Lower lobe of right lung (tissue), 2 donors: Measurements from ENCODE around the gene SP9. TPM values are rescaled to one million over a fixed set of nuclear protein-coding genes. Genes with fewer than 3 reads are reported as not detected.

Source experiments
- ATAC-seq, 2 donors: fragments of 200-7000 bp; cut with Tn5 transposase; one replicate each; pipeline ENCODE4 v1.9.1; 2020 to 2022; ENCODE audit warnings: mild to moderate bottlenecking in 2 of 2, moderate library complexity in 2 of 2
- DNase-seq: peaks from one replicate; pipeline ENCODE4 v3.0.0-alpha.2; 2020
- H3K27ac ChIP-seq: fragments of 200-600 bp; one replicate; pipeline ENCODE4 v1.8.0; 2022
- H3K27me3 ChIP-seq: fragments of 200-600 bp; one replicate; pipeline ENCODE4 v1.8.0; 2022; ENCODE audit warnings: low read depth
- H3K36me3 ChIP-seq: fragments of 200-600 bp; one replicate; pipeline ENCODE4 v1.8.0; 2022; ENCODE audit warnings: mild to moderate bottlenecking
- H3K4me1 ChIP-seq: fragments of 200-600 bp; one replicate; pipeline ENCODE4 v1.8.0; 2022
- H3K4me3 ChIP-seq: fragments of 200-600 bp; one replicate; pipeline ENCODE4 v1.8.0; 2022; ENCODE audit warnings: mild to moderate bottlenecking
- H3K9me3 ChIP-seq: fragments of 200-600 bp; one replicate; pipeline ENCODE4 v1.8.0; 2022
- CTCF ChIP-seq: fragments of 200-600 bp; IDR thresholded peaks from one replicate; pipeline ENCODE4 v1.8.0; 2022; ENCODE audit warnings: antibody characterized with exemption, mild to moderate bottlenecking
- intact Hi-C: fragments of 100-400 bp; cut with DNase I; formaldehyde crosslinking; loops from one replicate; pipeline ENCODE4 v1.11.0; 2022
- total RNA-seq: library from RNA; stranded (reverse); fragmentation: NEBNext Ultra II Directional; extraction: Animal tissue kit (Norgen Biotek cat#: 25700); gene quantifications from one replicate; pipeline ENCODE4 v1.2.1, GENCODE V29; 2021
- donor health status: DM: no; HTN: yes; CAD: no; lungs with severe emphysema.

The SP9 gene
- total RNA-seq, 1 donor from 2014 or later = not detected

DNA sequence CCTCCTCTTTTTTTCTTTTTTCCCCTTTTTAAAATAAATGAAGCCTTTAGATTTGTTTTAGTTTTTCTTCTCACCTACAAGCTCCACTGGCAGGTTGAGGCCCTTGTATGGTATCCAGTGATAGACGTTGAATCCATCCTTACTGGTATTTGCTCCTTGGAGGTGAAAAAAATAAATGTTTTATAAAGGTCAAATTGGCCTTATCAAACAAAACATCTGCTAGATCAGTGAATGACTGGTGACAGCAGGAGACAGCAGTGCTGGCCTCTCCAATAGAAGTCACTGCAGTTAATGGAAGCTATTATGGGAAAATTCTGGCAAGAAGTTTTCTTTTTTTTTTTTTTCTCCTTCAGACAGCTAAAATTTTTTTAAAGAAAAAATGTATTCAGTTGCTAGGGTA is 12.6 kb upstream of the SP9 start:
- no peak overlapping the region for H3K4me3 ChIP-seq
- TF ChIP-seq CTCF = no peak
- no peak overlapping the region for H3K27ac ChIP-seq
- peaks cover 52% of the 10 kb centered on the region for H3K27me3 ChIP-seq
- peaks cover 17% of the 10 kb centered on the region for H3K4me1 ChIP-seq
- intact Hi-C loops = no loop called here
- no peak for ATAC-seq
- DNase-seq = no peak
- H3K36me3 ChIP-seq = no peaks in the 10 kb centered on the region
- no peaks in the 10 kb centered on the region for H3K9me3 ChIP-seq

DNA sequence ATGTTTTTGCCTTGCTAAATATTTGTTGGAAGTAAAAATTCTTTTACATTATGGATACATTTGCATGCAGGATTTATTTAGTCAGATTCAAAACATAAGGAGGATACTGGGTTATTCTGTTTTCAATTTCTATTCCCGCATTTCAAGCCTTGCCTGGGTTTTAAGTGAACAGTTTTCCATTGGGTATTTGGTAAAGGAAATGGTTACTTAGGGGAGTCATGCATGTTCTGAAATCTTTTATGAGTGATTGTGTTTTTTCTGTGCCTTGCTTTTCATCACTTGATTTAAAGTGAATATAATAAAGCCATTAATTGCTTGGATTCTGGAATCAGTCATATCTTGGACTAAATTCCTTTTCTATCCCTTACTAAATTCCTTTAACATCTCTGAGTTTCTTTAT is 12.0 kb upstream of the SP9 start:
- H3K27me3 ChIP-seq = peaks cover 56% of the 10 kb centered on the region
- H3K27ac ChIP-seq = no peak overlapping the region
- intact Hi-C loops = no loop called here
- DNase-seq = no peak
- H3K4me1 ChIP-seq = peaks cover 23% of the 10 kb centered on the region
- ATAC-seq = no peak
- no peaks in the 10 kb centered on the region for H3K9me3 ChIP-seq
- no peaks in the 10 kb centered on the region for H3K36me3 ChIP-seq
- TF ChIP-seq CTCF = no peak
- H3K4me3 ChIP-seq = no peak overlapping the region

DNA sequence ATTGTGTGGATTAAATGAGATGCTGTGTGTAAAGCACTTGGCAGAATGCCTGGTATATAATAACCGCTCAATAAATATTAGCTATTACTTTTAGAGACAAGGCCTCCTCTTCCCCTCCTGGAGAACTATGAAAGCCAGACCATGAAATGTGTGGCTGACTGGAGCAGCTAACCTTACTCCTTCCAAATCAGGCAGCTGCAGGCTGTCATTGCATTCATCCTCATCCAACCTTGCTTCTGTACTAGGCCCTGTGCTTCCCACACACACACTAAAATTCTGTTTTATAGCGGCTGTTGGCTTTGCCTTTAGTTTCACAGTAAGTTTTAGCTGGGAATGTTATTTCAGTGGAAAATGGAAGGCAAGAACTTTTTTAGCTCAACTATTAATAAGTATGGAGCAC is 10.2 kb upstream of the SP9 start:
- Histone ChIP-seq H3K27me3 (peaks cover 62% of the 10 kb centered on the region), H3K4me1 (peaks cover 28% of the 10 kb centered on the region), H3K36me3 (no peaks in the 10 kb centered on the region), H3K4me3 (no peak overlapping the region), H3K9me3 (no peaks in the 10 kb centered on the region), H3K27ac (no peak overlapping the region)
- no peak for ATAC-seq
- intact Hi-C loops = no loop called here
- DNase-seq = no peak
- no peak for TF ChIP-seq CTCF

DNA sequence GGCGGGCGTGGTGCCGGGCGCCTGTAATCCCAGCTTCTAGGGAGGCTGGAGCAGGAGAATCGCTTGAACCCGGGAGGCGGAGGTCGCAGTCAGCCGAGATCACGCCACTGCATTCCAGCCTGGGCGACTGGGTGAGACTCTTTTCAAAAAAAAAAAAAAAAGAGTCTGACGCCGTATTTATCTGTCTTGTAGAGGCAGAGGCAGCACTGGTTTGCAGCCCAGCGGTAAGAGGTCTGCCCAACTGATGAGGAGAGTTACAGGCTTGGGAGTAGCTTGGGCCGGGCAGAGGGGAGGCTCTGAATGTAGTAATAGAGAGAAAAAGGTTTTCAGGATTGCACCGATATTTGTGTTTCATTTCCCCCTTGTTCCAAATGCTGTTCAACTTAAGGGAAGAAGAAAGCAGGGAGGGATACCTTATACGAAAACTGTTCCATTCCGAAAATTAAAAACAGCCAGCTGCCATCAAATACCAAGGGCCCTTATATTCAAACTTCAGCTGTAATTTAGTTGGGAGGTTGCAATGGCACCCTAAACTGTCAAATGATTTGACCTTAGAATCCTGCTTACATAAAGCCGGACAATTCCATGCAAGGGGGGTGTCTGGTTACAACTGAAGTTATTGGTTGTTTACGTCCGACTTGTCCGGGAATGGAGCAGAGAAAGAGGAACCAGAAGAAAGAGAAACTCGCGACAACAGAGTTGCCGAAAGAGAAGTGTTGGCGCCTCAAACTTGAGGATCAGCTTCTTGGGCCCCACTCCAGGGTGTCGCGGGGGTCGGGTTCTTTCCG is 9.2 kb upstream of the SP9 start:
- H3K36me3 ChIP-seq = no peaks in the 10 kb centered on the region
- peaks cover 28% of the 10 kb centered on the region for H3K4me1 ChIP-seq
- intact Hi-C loops = no loop called here
- H3K27ac ChIP-seq = no peak overlapping the region
- peaks cover 73% of the 10 kb centered on the region for H3K27me3 ChIP-seq
- H3K4me3 ChIP-seq = peak overlapping the region; percentile 45
- DNase-seq = no peak
- peak in 1 of 2 donors; percentile 27 for ATAC-seq
- TF ChIP-seq CTCF = no peak
- H3K9me3 ChIP-seq = no peaks in the 10 kb centered on the region

- ATAC-seq = peak; percentile 39 to 63
- intact Hi-C loops = no loop called here
- peaks cover 80% of the 10 kb centered on the region for H3K27me3 ChIP-seq
- H3K27ac ChIP-seq = no peak overlapping the region
- peak overlapping the region; percentile 45 for H3K4me3 ChIP-seq
- TF ChIP-seq CTCF = no peak
- DNase-seq = peak; percentile 59
- H3K36me3 ChIP-seq = no peaks in the 10 kb centered on the region
- H3K4me1 ChIP-seq = peaks cover 28% of the 10 kb centered on the region
- H3K9me3 ChIP-seq = no peaks in the 10 kb centered on the region
Measured at GRCh38 chr2:174326161-174327020, 8.4 kb upstream of the SP9 start.
